OCI-LY7 (cell line): Measurements from ENCODE around the gene EYA3. TPM values are rescaled to one million over a fixed set of nuclear protein-coding genes. Genes with fewer than 3 reads are reported as not detected.

Experiments used
- BruUV-seq: library from RNA; stranded (reverse); fragments of 400-500 nt; replicated peaks from 2 replicates; lab custom pipeline; 2021; lab: Mats Ljungman, UMichigan
- CTCF ChIA-PET: fragments of 300-600 bp; sonication (Branson Sonifier 250); formaldehyde crosslinking; loops from one replicate; lab custom pipeline; 2022; ENCODE audit warnings: antibody characterized with exemption; ENCODE audit not compliant: unreplicated experiment; lab: Charles Lee
- POLR2A ChIA-PET: fragments of 300-600 bp; sonication (Branson Sonifier 250); formaldehyde crosslinking; loops from one replicate; lab custom pipeline; 2022; ENCODE audit warnings: antibody characterized with exemption; lab: Charles Lee
- DNase-seq: peaks from one replicate; pipeline ENCODE4 v3.0.0-alpha.2; 2015; ENCODE audit warnings: low spot score
- H2AFZ ChIP-seq: fragments of 200-600 bp; sonication (generic), shearing (Covaris generic); 2 replicates; pipeline ENCODE4 v1.6.1; 2014; ENCODE audit warnings: mild to moderate bottlenecking, antibody characterized with exemption, low read length, moderate library complexity
- H3K27ac ChIP-seq: fragments of 200-600 bp; sonication (generic); 2 replicates; pipeline ENCODE4 v1.5.1; 2014; ENCODE audit warnings: mixed run types, low read depth, mild to moderate bottlenecking, moderate library complexity, low read length, inconsistent platforms; ENCODE audit not compliant: poor library complexity, severe bottlenecking
- H3K36me3 ChIP-seq: fragments of 200-600 bp; sonication (generic); 2 replicates; pipeline ENCODE4 v1.6.1; 2014; ENCODE audit warnings: mild to moderate bottlenecking, antibody characterized with exemption, low read length, moderate library complexity, mixed read lengths; ENCODE audit not compliant: insufficient read depth
- H3K4me1 ChIP-seq: fragments of 200-600 bp; sonication (generic); 2 replicates; pipeline ENCODE4 v1.5.1; 2014; ENCODE audit warnings: mild to moderate bottlenecking, low read length; ENCODE audit not compliant: insufficient read depth, poor library complexity, severe bottlenecking
- H3K4me2 ChIP-seq: fragments of 200-600 bp; sonication (generic); 2 replicates; pipeline ENCODE4 v1.6.1; 2014; ENCODE audit warnings: mild to moderate bottlenecking, low read length
- H3K4me3 ChIP-seq: fragments of 200-600 bp; sonication (generic); 2 replicates; pipeline ENCODE4 v1.5.1; 2014; ENCODE audit warnings: mild to moderate bottlenecking, low read depth, low read length; ENCODE audit not compliant: poor library complexity, severe bottlenecking
- H3K79me2 ChIP-seq: fragments of 200-600 bp; sonication (generic); 2 replicates; pipeline ENCODE4 v1.6.1; 2016; ENCODE audit warnings: low read depth, mild to moderate bottlenecking, low read length, moderate library complexity, mixed read lengths; ENCODE audit not compliant: insufficient read depth
- H3K9me2 ChIP-seq: fragments of 200-600 bp; sonication (generic); 2 replicates; pipeline ENCODE4 v1.6.1; 2016; ENCODE audit warnings: mild to moderate bottlenecking, low read length, mixed read lengths; ENCODE audit not compliant: insufficient read depth
- H3K9me3 ChIP-seq: fragments of 200-600 bp; sonication (generic); 2 replicates; pipeline ENCODE4 v1.6.1; 2014; ENCODE audit warnings: mild to moderate bottlenecking, mixed run types, low read length, mixed read lengths
- H4K20me1 ChIP-seq: fragments of 200-600 bp; sonication (generic); 2 replicates; pipeline ENCODE4 v1.6.1; 2014; ENCODE audit warnings: mild to moderate bottlenecking, antibody characterized with exemption, low read length, moderate library complexity, mixed read lengths; ENCODE audit not compliant: insufficient read depth
- EZH2phosphoT487 ChIP-seq: fragments of 200-600 bp; sonication (generic); IDR thresholded peaks from 2 replicates; pipeline ENCODE4 v1.6.1; 2018; ENCODE audit warnings: low read depth, borderline replicate concordance, mild to moderate bottlenecking, mixed run types, antibody characterized with exemption, low read length, moderate library complexity, mixed read lengths
- intact Hi-C: fragments of 100-400 bp; cut with micrococcal nuclease; formaldehyde crosslinking; loops from one replicate; pipeline ENCODE4 v1.10.0; 2022; ENCODE audit not compliant: unreplicated experiment
- total RNA-seq, 2 experiments: library from RNA; depleted of rRNA in 1 of 2; stranded (reverse); fragments of >200 nt in 1 of 2; shearing (Covaris generic) in 1 of 2; gene quantifications; 2 replicates each; pipeline ENCODE4 v1.2.3, GENCODE V29; 2014 to 2022
- TF ChIP-seq, protein P1 (sequence below): fragments of 200-600 bp; sonication (generic); conservative IDR thresholded peaks from 2 replicates; pipeline ENCODE4 v1.5.1; 2014; ENCODE audit warnings: mild to moderate bottlenecking, antibody characterized with exemption, low read length, moderate library complexity, mixed read lengths

The EYA3 gene
- total RNA-seq, 2 experiments from 2014 or later, result 29.0 to 114 TPM

DNA sequence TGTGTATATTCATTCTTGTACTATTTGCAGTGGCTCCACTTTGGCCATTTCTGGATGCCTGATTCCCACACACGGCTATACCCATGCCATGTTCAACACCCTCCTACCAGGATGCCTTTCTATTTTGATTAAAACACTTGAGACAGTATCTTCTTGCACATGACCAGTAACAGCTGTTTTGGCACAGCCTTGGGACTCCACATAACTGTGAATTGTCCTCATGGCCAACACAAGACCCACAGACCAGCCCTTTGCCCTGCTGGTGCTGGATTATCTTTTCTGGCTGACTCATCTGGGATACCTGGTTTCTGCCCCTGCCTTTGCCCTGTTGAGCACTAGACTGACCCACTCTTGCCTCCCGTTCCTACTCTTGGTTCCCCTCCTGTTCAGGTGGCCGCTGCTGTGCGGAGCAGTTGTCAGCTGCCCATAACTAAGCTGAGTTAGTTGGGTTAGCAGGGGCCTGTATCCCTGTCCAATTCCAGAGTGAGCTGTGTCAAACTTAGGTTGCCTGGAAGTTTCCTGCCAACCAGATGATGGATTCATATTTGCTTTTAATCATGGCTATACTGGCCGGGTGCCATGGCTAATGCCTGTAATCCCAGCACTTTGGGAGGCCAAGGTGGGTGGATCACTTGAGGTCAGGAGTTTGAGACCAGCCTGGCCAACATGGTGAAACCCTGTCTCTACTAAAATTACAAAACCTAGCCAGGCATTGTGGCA, 10.8 kb upstream of the EYA3 start:
- no peak for DNase-seq
- Histone ChIP-seq H3K9me2 (no peaks in the 10 kb centered on the region), H2AFZ (no peak overlapping the region), H3K4me3 (no peak overlapping the region), H3K4me2 (no peak overlapping the region), H3K9me3 (no peaks in the 10 kb centered on the region), H3K36me3 (no peaks in the 10 kb centered on the region), H3K79me2 (no peaks in the 10 kb centered on the region), H4K20me1 (no peaks in the 10 kb centered on the region), H3K27ac (no peak overlapping the region), H3K4me1 (no peaks in the 10 kb centered on the region)
- ChIA-PET CTCF (no interaction called here), POLR2A (interaction anchor here (1.1 to 1.6 kb wide), 2 partner anchors 10 kb away, joined by 4 to 7 read pairs; no protein-coding TSS in a partner anchor)
- intact Hi-C loops, result no loop called here
- no TSS peak for BruUV-seq
- TF ChIP-seq, protein P1, sequence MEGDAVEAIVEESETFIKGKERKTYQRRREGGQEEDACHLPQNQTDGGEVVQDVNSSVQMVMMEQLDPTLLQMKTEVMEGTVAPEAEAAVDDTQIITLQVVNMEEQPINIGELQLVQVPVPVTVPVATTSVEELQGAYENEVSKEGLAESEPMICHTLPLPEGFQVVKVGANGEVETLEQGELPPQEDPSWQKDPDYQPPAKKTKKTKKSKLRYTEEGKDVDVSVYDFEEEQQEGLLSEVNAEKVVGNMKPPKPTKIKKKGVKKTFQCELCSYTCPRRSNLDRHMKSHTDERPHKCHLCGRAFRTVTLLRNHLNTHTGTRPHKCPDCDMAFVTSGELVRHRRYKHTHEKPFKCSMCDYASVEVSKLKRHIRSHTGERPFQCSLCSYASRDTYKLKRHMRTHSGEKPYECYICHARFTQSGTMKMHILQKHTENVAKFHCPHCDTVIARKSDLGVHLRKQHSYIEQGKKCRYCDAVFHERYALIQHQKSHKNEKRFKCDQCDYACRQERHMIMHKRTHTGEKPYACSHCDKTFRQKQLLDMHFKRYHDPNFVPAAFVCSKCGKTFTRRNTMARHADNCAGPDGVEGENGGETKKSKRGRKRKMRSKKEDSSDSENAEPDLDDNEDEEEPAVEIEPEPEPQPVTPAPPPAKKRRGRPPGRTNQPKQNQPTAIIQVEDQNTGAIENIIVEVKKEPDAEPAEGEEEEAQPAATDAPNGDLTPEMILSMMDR, result no peak
- no peak for TF ChIP-seq EZH2phosphoT487

DNA sequence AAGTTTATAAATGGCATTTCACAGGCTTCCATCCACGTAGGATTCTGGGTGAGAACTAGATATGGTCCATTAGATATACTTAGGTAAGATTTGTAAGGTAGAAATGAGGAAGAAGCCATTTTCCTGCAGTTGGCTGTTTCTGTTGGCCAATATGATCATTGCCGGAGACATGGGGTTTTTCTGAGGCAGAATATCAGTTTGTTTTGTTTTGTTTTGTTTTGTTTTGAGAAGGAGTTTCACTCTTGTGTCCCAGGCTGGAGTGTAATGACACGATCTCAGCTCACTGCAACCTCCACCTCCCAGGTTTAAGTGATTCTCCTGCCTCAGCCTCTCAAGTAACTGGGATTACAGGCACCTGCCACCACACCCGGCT, 8.7 kb upstream of the EYA3 start:
- intact Hi-C loops, result no loop called here
- H3K4me1 ChIP-seq, result no peaks in the 10 kb centered on the region
- no peak for TF ChIP-seq EZH2phosphoT487
- TF ChIP-seq, protein P1, result no peak
- no peak overlapping the region for H3K27ac ChIP-seq
- no peak for DNase-seq
- H4K20me1 ChIP-seq, result no peaks in the 10 kb centered on the region
- no TSS peak for BruUV-seq
- ChIA-PET POLR2A (interaction anchor here (1.2 kb wide), 1 partner anchor 64 kb away, joined by 3 read pairs; no protein-coding TSS in a partner anchor), CTCF (no interaction called here)
- H3K9me2 ChIP-seq, result no peaks in the 10 kb centered on the region
- no peak overlapping the region for H3K4me2 ChIP-seq
- no peaks in the 10 kb centered on the region for H3K9me3 ChIP-seq
- no peaks in the 10 kb centered on the region for H3K36me3 ChIP-seq
- H2AFZ ChIP-seq, result peak overlapping the region; percentile 85
- H3K4me3 ChIP-seq, result no peak overlapping the region
- H3K79me2 ChIP-seq, result no peaks in the 10 kb centered on the region
